Measurements from ENCODE around the gene HTT-AS.

- no peak for TF ChIP-seq CTCF (IDR thresholded peaks at IDR 0.05; ENCODE audit: insufficient read depth, low read length, poor library complexity, severe bottlenecking)
- no peak for TF ChIP-seq EZH2phosphoT487 (conservative IDR thresholded peaks at IDR 0.05; ENCODE audit: low read length)
Observed at GRCh38 chr4:3054169-3054759, 20.1 kb downstream of the HTT-AS start.
